ENCODE results near the gene ZNF106. TPM values are rescaled to one million over a fixed set of nuclear protein-coding genes. Genes with fewer than 3 reads are reported as not detected.

ZNF106 gene
- 28.5 TPM for total RNA-seq (2021; ENCODE audit: unreplicated experiment)
- polyA plus RNA-seq (2012) = 12.3 and 12.5 TPM in 2 replicates
- percentile 68 among the genes with signal in this experiment for Bru-seq, nascent RNA
- BruChase-seq, experiment 1, labeled RNA remaining after a 6-hour chase = percentile 88 among the genes with signal in this experiment
- BruChase-seq, experiment 2, labeled RNA remaining after a 2-hour chase = percentile 77 among the genes with signal in this experiment
- long read RNA-seq, partial matches to known transcripts = 20 of 41 reads
- long read RNA-seq, other reads (novel, unspliced or antisense) = 21 of 41 reads

DNA sequence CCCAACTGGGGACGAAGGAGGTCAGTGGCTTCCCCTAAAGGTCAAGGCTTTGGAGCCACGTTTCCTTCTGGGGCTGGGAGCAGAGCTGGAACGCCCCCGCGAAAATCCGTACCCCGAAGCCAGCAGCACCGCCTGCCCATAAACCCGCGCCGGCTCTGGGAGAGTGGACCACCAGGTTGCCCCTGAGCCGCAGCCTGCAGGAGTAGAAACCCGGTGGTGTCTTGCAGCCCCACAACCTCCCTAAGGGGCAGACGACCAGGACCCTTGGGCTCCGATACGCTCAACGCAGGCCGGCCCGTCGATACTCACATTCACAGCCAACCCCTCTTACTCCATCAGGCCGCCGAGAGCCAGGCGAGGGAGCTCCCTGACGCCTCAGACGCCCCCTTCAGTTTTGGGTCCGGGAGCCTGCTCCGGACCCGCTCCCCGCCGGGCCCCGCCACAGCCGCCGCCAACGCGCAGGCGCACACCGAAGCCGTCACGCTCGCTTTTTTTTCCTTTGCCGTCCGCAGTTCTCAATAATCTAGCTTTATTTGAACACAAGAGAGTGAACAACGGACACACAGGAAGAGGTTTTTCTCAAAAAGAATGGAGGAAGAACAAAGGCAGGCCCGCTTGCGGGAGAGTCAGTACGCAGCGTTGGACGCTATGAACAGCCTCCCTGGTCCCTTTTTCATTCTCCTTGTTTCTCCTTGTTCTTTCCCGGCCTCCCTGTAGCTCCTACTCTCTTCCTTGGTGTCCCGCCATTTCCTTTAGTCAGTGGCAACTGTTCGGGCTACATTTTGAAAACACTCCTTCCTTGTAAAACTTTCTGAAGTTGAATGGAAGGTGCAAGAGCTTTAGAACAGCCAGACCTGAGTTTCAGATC is at the start of gene ZNF106:
Gene ZNF106 (minus strand): TSS at position 471 of the 868 bp plus-strand sequence. CDS start 18,852 bp downstream, outside the sequence.
- Histone ChIP-seq H3K4me3 (replicated peaks in 1 of 2; ENCODE audit: low read depth in 1 of 2, low read length in 2 of 2) (peak within 1 kb of the TSS; percentile 87 to 97), H2AFZ (ENCODE audit: low read depth, low read length, poor library complexity, severe bottlenecking) (peak within 1 kb of the TSS; percentile 81), H3K9me2 (ENCODE audit: insufficient read depth) (no peaks in the 10 kb centered on the region), H3K36me3 (ENCODE audit: control insufficient read depth in 1 of 2, insufficient read depth in 2 of 2, low read length in 2 of 2) (no peaks in the 10 kb centered on the region), H4K20me1 (ENCODE audit: insufficient read depth) (no peaks in the 10 kb centered on the region), H3K79me2 (ENCODE audit: insufficient read depth, low read length) (peaks cover 37% of the 10 kb centered on the region), H3K9me3 (ENCODE audit: control insufficient read depth in 1 of 2, insufficient read depth in 1 of 2, low read depth in 1 of 2, low read length in 2 of 2) (no peaks in the 10 kb centered on the region), H3K9ac (ENCODE audit: low read length) (peak within 1 kb of the TSS; percentile 86), H3K27me3 (ENCODE audit: insufficient read depth, low read length) (no peaks in the 10 kb centered on the region), H3K4me2 (ENCODE audit: low read length) (peak within 1 kb of the TSS; percentile 98), H3K27ac (ENCODE audit: low read depth, low read length) (peak within 1 kb of the TSS; percentile 53), H3K4me1 (ENCODE audit: control insufficient read depth in 1 of 2, insufficient read depth in 2 of 2, low read length in 2 of 2) (peaks cover 10 to 18% of the 10 kb centered on the region in 2 experiments)
- peak; percentile 76 for DNase-seq (ENCODE audit: low read depth, low spot score)
- intact Hi-C loops (cut with micrococcal nuclease) = no loop called here
- POLR2A ChIA-PET = interaction anchor here (0.8 kb wide), 1 partner anchor 55 kb away, joined by 3 read pairs; no protein-coding TSS in a partner anchor
- TF ChIP-seq, protein P1, sequence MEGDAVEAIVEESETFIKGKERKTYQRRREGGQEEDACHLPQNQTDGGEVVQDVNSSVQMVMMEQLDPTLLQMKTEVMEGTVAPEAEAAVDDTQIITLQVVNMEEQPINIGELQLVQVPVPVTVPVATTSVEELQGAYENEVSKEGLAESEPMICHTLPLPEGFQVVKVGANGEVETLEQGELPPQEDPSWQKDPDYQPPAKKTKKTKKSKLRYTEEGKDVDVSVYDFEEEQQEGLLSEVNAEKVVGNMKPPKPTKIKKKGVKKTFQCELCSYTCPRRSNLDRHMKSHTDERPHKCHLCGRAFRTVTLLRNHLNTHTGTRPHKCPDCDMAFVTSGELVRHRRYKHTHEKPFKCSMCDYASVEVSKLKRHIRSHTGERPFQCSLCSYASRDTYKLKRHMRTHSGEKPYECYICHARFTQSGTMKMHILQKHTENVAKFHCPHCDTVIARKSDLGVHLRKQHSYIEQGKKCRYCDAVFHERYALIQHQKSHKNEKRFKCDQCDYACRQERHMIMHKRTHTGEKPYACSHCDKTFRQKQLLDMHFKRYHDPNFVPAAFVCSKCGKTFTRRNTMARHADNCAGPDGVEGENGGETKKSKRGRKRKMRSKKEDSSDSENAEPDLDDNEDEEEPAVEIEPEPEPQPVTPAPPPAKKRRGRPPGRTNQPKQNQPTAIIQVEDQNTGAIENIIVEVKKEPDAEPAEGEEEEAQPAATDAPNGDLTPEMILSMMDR (IDR thresholded peaks at IDR 0.05 in 2 of 3, conservative IDR thresholded peaks at IDR 0.05 in 1 of 3; ENCODE audit: borderline replicate concordance in 1 of 3, insufficient read depth in 1 of 3, low read depth in 2 of 3, low read length in 2 of 3) = no peak
- TF ChIP-seq YY1 (IDR thresholded peaks at IDR 0.05; ENCODE audit: extremely low read depth, insufficient replicate concordance, low read depth, low read length) (peak; percentile 60), EGR1 (IDR thresholded peaks at IDR 0.05; ENCODE audit: low read depth) (peak; percentile 48), CEBPB (IDR thresholded peaks at IDR 0.05; ENCODE audit: low read depth) (no peak), SRF (IDR thresholded peaks at IDR 0.05; ENCODE audit: low read depth) (peak; percentile 56), ELF1 (IDR thresholded peaks at IDR 0.05; ENCODE audit: borderline replicate concordance, low read depth) (peak; percentile 71), CBX3 (IDR thresholded peaks at IDR 0.05; ENCODE audit: low read depth) (peak; percentile 90), ZFX (IDR thresholded peaks at IDR 0.05) (peak; percentile 24; the same call in 1 of the 2 replicates), SP1 (IDR thresholded peaks at IDR 0.05; ENCODE audit: low read depth) (peak; percentile 53; the same call in 1 of the 2 replicates), TCF7L2 (IDR thresholded peaks at IDR 0.05; ENCODE audit: borderline replicate concordance, extremely low read depth, insufficient read depth, insufficient read length) (peak; percentile 88), SIN3A (IDR thresholded peaks at IDR 0.05; ENCODE audit: low read depth) (peak; percentile 60; the same call in 1 of the 2 replicates), POLR2AphosphoS5 (IDR thresholded peaks at IDR 0.05; ENCODE audit: low read depth, low read length) (peak; percentile 93), EZH2 (IDR thresholded peaks at IDR 0.05) (no peak), POLR2A (IDR thresholded peaks at IDR 0.05; ENCODE audit: borderline replicate concordance, extremely low read depth, insufficient read depth, insufficient read length) (peak; percentile 90), FOSL1 (IDR thresholded peaks at IDR 0.05; ENCODE audit: low read depth) (no peak)
- TF ChIP-seq, protein P2, sequence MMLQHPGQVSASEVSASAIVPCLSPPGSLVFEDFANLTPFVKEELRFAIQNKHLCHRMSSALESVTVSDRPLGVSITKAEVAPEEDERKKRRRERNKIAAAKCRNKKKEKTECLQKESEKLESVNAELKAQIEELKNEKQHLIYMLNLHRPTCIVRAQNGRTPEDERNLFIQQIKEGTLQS (IDR thresholded peaks at IDR 0.05) = no peak
- TF ChIP-seq, protein P3, sequence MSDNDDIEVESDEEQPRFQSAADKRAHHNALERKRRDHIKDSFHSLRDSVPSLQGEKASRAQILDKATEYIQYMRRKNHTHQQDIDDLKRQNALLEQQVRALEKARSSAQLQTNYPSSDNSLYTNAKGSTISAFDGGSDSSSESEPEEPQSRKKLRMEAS (IDR thresholded peaks at IDR 0.05) = peak; percentile 44
- ATAC-seq = peak; percentile 63
- RAD21 ChIA-PET (ENCODE audit: low non-redundant PET in 1 of 2, low total read pairs in 2 of 2, uncharacterized antibody in 2 of 2, unreplicated experiment in 2 of 2) = no interaction called here
- CTCF ChIA-PET = interaction anchor here (1.3 kb wide), 1 partner anchor 19 kb away, joined by 3 read pairs; no protein-coding TSS in a partner anchor
- no TSS peak for BruUV-seq (replicated peaks)
